Measurements from ENCODE around the gene ZNRF3. TPM values are rescaled to one million over a fixed set of nuclear protein-coding genes. Genes with fewer than 3 reads are reported as not detected.
"Not testable (repeated sequence)": the region's sequence is repeated elsewhere in the genome, so short reads cannot be mapped to it uniquely, and the experiment has no call there.

Gene ZNRF3
- total RNA-seq, 4 donors from 2014 or later: 10.4 to 18.0 (median 14.2) TPM

- peak; percentile 5 to 24 for DNase-seq
- intact Hi-C loops (cut with DNase I): loop anchor here (10.0 kb wide), 1 partner anchor 388 kb away; no protein-coding TSS in a partner anchor
- Histone ChIP-seq H3K27ac (no peak overlapping the region), H3K27me3 (no peaks in the 10 kb centered on the region), H3K4me3 (replicated peaks in 1 of 3) (no peak overlapping the region), H3K4me1 (no peaks in the 10 kb centered on the region), H3K9me3 (no peaks in the 10 kb centered on the region), H3K36me3 (no peaks in the 10 kb centered on the region)
- 92 to 93% methylated on average over 6 of the region's 6 CpGs for whole genome bisulfite sequencing, 2 donors
- TF ChIP-seq CTCF (IDR thresholded peaks at IDR 0.05): no peak
- TF ChIP-seq POLR2A (IDR thresholded peaks at IDR 0.05): no peak
Observed at GRCh38 chr22:28857288-28857687, 26.1 kb upstream of the ZNRF3 start.

GRCh38 chr22:28864878-28865596 is 18.3 kb upstream of the ZNRF3 start:
- H3K36me3 ChIP-seq: no peaks in the 10 kb centered on the region
- H3K9me3 ChIP-seq: no peaks in the 10 kb centered on the region
- no peak for DNase-seq
- intact Hi-C loops (cut with DNase I): no loop called here
- WGBS, 2 donors: 57 to 59% methylated on average over 7 to 8 of the region's 8 CpGs
- no peaks in the 10 kb centered on the region for H3K27me3 ChIP-seq
- no peak overlapping the region for H3K27ac ChIP-seq
- no peak for TF ChIP-seq CTCF (IDR thresholded peaks at IDR 0.05)
- no peak for TF ChIP-seq POLR2A (IDR thresholded peaks at IDR 0.05)
- H3K4me1 ChIP-seq: no peaks in the 10 kb centered on the region
- no peak overlapping the region for H3K4me3 ChIP-seq (replicated peaks in 1 of 3)

- H3K36me3 ChIP-seq: no peaks in the 10 kb centered on the region
- intact Hi-C loops (cut with DNase I): no loop called here
- H3K27ac ChIP-seq: no peak overlapping the region
- H3K9me3 ChIP-seq: no peaks in the 10 kb centered on the region
- H3K27me3 ChIP-seq: no peaks in the 10 kb centered on the region
- 70 to 80% methylated on average over 3 of the region's 3 CpGs for WGBS, 2 donors
- no peak overlapping the region for H3K4me3 ChIP-seq (replicated peaks in 1 of 3)
- no peaks in the 10 kb centered on the region for H3K4me1 ChIP-seq
- TF ChIP-seq POLR2A (IDR thresholded peaks at IDR 0.05): no peak
- TF ChIP-seq CTCF (IDR thresholded peaks at IDR 0.05): no peak
- DNase-seq: no peak
Observed at GRCh38 chr22:28867191-28867590, 16.2 kb upstream of the ZNRF3 start.

- WGBS, 2 donors: 75 to 87% methylated on average over 8 of the region's 8 CpGs
Observed at GRCh38 chr22:28868389-28868788, 15.0 kb upstream of the ZNRF3 start.

GRCh38 chr22:28869736-28870135 is 13.6 kb upstream of the ZNRF3 start:
- H3K27me3 ChIP-seq: no peaks in the 10 kb centered on the region
- H3K4me1 ChIP-seq: no peaks in the 10 kb centered on the region
- intact Hi-C loops (cut with DNase I): no loop called here
- H3K27ac ChIP-seq: no peak overlapping the region
- DNase-seq: no peak
- H3K36me3 ChIP-seq: no peaks in the 10 kb centered on the region
- WGBS, 2 donors: 91 to 92% methylated on average over 2 of the region's 2 CpGs
- H3K4me3 ChIP-seq (replicated peaks in 1 of 3): no peak overlapping the region
- no peaks in the 10 kb centered on the region for H3K9me3 ChIP-seq
- TF ChIP-seq POLR2A (IDR thresholded peaks at IDR 0.05) (no peak), CTCF (IDR thresholded peaks at IDR 0.05) (no peak)

More at GRCh38 chr22:28868389-28868788, 15.0 kb upstream of the ZNRF3 start:
- H3K4me1 ChIP-seq; intact Hi-C loops (cut with DNase I); H3K4me3 ChIP-seq (replicated peaks in 1 of 3); DNase-seq; H3K27me3 ChIP-seq; H3K27ac ChIP-seq; H3K9me3 ChIP-seq; H3K36me3 ChIP-seq: not testable (repeated sequence)
